Omental fat pad (tissue), 4 donors: ENCODE measurements around the gene PARD6G. TPM values are rescaled to one million over a fixed set of nuclear protein-coding genes. Genes with fewer than 3 reads are reported as not detected.

Experiments
- ATAC-seq: fragments of 150-250 bp; one replicate; pipeline ENCODE4 v1.9.1; 2016; ENCODE audit warnings: mild to moderate bottlenecking, moderate library complexity; ENCODE audit not compliant: low FRiP score
- DNase-seq: peaks from one replicate; pipeline ENCODE4 v3.0.0-alpha.2; 2019; ENCODE audit warnings: low spot score
- total RNA-seq, 4 donors: library from RNA; depleted of rRNA; stranded (reverse); fragments of >200 nt; gene quantifications; one replicate each; pipeline ENCODE4 v1.1.0, GENCODE V29; 2016
- TF ChIP-seq, protein P1 (sequence below), 3 donors: fragments of 450-650 bp; IDR thresholded peaks; one replicate each; pipeline ENCODE4 v1.5.1; 2016 to 2017; ENCODE audit warnings: antibody characterized with exemption in 3 of 3, mild to moderate bottlenecking in 3 of 3, moderate library complexity in 2 of 3

PARD6G gene
- total RNA-seq, 4 donors from 2014 or later, result 2.1 to 8.5 (median 3.4) TPM

DNA sequence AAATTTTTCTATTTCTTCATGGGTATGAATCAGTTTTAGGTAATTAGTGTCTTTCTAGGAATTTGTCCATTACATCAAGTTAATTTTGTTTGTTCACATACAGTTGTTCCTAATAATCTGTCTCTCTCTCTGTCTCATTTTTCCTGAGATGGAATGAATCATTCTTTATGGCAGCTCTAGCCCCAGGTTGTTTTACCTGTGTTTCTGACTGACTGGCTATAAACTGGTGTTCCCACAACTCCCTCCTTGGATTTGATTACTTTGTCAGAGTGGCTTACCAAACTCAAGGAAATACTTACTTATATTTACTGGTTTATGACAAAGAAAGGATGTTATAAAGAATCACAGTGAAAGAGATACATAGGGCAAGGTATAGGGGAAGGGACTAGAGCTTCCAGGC, 123.2 kb downstream of the PARD6G start:
- ATAC-seq (no peak), DNase-seq (no peak)
- TF ChIP-seq, protein P1, sequence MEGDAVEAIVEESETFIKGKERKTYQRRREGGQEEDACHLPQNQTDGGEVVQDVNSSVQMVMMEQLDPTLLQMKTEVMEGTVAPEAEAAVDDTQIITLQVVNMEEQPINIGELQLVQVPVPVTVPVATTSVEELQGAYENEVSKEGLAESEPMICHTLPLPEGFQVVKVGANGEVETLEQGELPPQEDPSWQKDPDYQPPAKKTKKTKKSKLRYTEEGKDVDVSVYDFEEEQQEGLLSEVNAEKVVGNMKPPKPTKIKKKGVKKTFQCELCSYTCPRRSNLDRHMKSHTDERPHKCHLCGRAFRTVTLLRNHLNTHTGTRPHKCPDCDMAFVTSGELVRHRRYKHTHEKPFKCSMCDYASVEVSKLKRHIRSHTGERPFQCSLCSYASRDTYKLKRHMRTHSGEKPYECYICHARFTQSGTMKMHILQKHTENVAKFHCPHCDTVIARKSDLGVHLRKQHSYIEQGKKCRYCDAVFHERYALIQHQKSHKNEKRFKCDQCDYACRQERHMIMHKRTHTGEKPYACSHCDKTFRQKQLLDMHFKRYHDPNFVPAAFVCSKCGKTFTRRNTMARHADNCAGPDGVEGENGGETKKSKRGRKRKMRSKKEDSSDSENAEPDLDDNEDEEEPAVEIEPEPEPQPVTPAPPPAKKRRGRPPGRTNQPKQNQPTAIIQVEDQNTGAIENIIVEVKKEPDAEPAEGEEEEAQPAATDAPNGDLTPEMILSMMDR (IDR thresholded peaks at IDR 0.05), result no peak

DNA sequence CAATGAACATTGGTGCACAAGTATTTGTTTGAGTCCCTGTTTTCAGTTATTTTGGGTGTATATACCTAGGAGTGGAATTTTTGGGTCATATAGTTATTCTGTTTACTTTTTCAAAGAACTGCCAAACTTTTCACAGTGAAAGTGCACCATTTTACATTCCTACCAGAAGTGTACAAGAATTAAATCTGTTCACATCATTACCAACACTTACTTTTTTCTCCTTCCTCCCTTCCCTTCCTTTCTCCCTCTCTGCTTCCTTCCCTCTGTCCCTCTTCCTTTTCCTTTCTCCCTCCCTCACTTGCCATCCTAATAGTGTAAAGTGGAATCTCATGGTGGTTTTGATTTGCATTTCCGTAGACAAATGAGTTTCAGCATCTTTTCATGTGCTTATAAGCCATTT, 126.4 kb downstream of the PARD6G start:
- ATAC-seq, result no peak
- no peak for DNase-seq
- TF ChIP-seq, protein P1 (IDR thresholded peaks at IDR 0.05), result no peak

DNA sequence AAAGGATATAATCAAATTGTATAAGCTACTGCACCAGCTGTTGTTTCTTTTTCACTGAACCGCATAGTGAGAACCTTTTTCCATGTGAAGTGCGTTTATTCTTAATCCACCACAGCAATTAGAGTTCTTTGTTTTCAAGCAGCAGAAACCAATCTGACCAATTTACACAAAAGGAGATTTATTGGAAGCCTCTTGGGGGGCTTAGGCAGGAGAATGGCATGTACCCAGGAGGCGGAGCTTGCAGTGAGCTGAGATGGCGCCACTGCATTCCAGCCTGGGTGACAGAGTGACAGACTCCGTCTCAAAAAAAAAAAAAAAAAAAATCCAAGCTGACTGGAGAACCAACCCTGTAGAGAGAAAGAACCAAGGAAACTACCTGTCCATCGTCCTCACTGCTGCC, 128.2 kb downstream of the PARD6G start:
- ATAC-seq (no peak), DNase-seq (no peak)
- TF ChIP-seq, protein P1 (IDR thresholded peaks at IDR 0.05), result no peak

DNA sequence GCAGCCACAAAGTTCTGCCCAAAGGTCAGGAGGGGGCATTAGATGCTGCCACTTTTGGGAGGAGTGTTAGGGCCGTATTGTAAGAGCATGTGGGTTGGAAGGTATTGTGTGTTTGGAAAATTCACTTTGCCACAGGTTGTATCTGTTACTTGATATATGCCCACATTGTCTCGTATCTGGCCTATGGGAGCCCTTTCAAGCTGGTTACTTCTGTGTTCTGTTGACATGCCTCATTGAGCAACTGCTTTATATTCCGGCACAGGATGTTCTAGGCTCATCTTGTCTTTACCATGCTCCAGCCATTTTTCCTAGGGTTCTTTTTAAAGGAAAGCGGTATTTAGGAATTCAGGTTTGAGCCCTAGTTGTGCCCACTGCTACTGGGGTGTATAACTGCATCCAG, 132.3 kb downstream of the PARD6G start:
- TF ChIP-seq, protein P1 (IDR thresholded peaks at IDR 0.05), result no peak
- DNase-seq, result no peak
- ATAC-seq, result no peak

DNA sequence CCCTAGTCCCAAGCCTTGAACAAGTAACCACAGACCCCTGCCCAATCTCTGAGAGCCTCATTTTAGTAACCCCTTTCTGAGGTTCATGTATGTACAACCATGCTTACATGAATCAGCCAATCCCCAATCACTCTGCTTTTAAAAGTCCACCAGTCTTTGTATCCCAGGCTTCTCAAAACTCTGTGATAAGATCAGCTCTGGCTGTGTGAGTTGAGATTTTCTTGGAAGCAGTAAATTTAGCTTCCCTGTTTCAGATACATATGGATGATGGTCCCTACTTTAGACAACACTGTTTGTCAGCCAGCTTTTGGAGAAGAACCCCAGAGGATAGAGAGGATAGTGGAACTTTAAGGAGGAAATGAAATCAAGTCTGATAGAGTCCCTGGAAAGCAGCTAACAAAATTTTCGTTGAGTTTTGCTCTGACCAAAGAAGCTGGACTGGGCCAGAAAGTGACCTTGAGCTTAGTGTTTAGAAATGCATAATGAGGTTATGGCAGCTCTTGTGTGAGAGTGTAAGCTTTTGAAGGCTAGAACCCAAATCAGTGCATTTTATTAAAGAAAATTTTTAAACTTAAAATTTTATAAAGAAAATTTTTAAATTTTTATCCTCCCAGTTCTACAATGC, 134.6 kb downstream of the PARD6G start:
- DNase-seq (no peak), ATAC-seq (no peak)
- TF ChIP-seq, protein P1 (IDR thresholded peaks at IDR 0.05), result no peak

DNA sequence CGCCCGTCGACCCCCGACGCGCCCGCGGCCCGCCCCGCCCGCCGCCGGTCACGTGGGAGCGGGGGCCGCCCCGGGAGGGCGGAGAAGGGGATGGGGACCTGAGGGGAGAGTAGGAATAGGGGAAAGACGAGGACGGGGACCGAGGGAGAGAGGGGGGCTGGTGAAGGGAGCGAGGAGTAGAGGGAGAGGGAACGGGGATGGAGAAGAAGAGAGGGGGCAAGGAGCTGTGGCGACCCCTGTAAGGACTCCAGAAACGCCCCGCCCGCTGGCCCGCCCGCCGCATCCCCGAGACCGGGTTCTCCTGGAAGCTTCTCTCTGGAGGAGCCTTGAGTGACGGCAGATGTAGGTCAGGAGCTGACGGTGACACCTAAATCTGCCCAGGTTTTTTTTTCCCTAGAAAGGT, 137.6 kb downstream of the PARD6G start:
- DNase-seq, result no peak
- TF ChIP-seq, protein P1 (IDR thresholded peaks at IDR 0.05), result no peak
- peak; percentile 21 for ATAC-seq
